Activated naive CD8-positive, alpha-beta T cell (primary cell): ENCODE results near the gene EML3.

ENCODE experiments used
- H3K27ac Mint-ChIP-seq: one replicate; pipeline ENCODE4 v1.8.0; 2021; ENCODE audit warnings: mixed read lengths
- H3K27me3 Mint-ChIP-seq: one replicate; pipeline ENCODE4 v1.8.0; 2021; ENCODE audit warnings: mixed read lengths
- H3K36me3 Mint-ChIP-seq: one replicate; pipeline ENCODE4 v1.8.0; 2021; ENCODE audit warnings: mixed read lengths
- H3K4me1 Mint-ChIP-seq: one replicate; pipeline ENCODE4 v1.8.0; 2021; ENCODE audit warnings: low read depth, mixed read lengths
- H3K4me3 Mint-ChIP-seq: one replicate; pipeline ENCODE4 v1.8.0; 2021; ENCODE audit warnings: mild to moderate bottlenecking, mixed read lengths
- H3K9me3 Mint-ChIP-seq: one replicate; pipeline ENCODE4 v1.8.0; 2021; ENCODE audit warnings: low read depth, mixed read lengths

The EML3 gene

GRCh38 chr11:62556875-62557631, 55.5 kb downstream of the EML3 start:
- Mint-ChIP-seq H3K36me3 (peaks cover 3% of the 10 kb centered on the region), H3K9me3 (no peaks in the 10 kb centered on the region), H3K4me1 (peaks cover 88% of the 10 kb centered on the region), H3K27ac (peak overlapping the region; percentile 92), H3K4me3 (peak overlapping the region; percentile 76), H3K27me3 (no peaks in the 10 kb centered on the region)

- Mint-ChIP-seq H3K27me3 (no peaks in the 10 kb centered on the region), H3K27ac (peak overlapping the region; percentile 92), H3K36me3 (peaks cover 3% of the 10 kb centered on the region), H3K4me1 (peaks cover 92% of the 10 kb centered on the region), H3K4me3 (peak overlapping the region; percentile 76), H3K9me3 (no peaks in the 10 kb centered on the region)
Measured at GRCh38 chr11:62556108-62556874, 56.3 kb downstream of the EML3 start.

- Mint-ChIP-seq H3K9me3 (no peaks in the 10 kb centered on the region), H3K4me1 (peaks cover 93% of the 10 kb centered on the region), H3K4me3 (peak overlapping the region; percentile 76), H3K36me3 (peaks cover 3% of the 10 kb centered on the region), H3K27ac (peak overlapping the region; percentile 92), H3K27me3 (no peaks in the 10 kb centered on the region)
Measured at GRCh38 chr11:62555464-62556107, 57.0 kb downstream of the EML3 start.

GRCh38 chr11:62554387-62555167, 58.0 kb downstream of the EML3 start:
- peak overlapping the region; percentile 35 for H3K4me3 Mint-ChIP-seq
- peaks cover 92% of the 10 kb centered on the region for H3K4me1 Mint-ChIP-seq
- H3K27me3 Mint-ChIP-seq: no peaks in the 10 kb centered on the region
- H3K36me3 Mint-ChIP-seq: peaks cover 3% of the 10 kb centered on the region
- peak overlapping the region; percentile 92 for H3K27ac Mint-ChIP-seq
- H3K9me3 Mint-ChIP-seq: no peaks in the 10 kb centered on the region

GRCh38 chr11:62553839-62554361, 58.7 kb downstream of the EML3 start:
- peaks cover 3% of the 10 kb centered on the region for H3K36me3 Mint-ChIP-seq
- no peaks in the 10 kb centered on the region for H3K9me3 Mint-ChIP-seq
- H3K27me3 Mint-ChIP-seq: no peaks in the 10 kb centered on the region
- H3K4me3 Mint-ChIP-seq: peak overlapping the region; percentile 59
- peak overlapping the region; percentile 92 for H3K27ac Mint-ChIP-seq
- peaks cover 86% of the 10 kb centered on the region for H3K4me1 Mint-ChIP-seq

GRCh38 chr11:62553080-62553838, 59.3 kb downstream of the EML3 start:
- no peaks in the 10 kb centered on the region for H3K9me3 Mint-ChIP-seq
- H3K4me3 Mint-ChIP-seq: peak overlapping the region; percentile 74
- peak overlapping the region; percentile 91 for H3K27ac Mint-ChIP-seq
- H3K4me1 Mint-ChIP-seq: peaks cover 83% of the 10 kb centered on the region
- no peaks in the 10 kb centered on the region for H3K27me3 Mint-ChIP-seq
- H3K36me3 Mint-ChIP-seq: peaks cover 3% of the 10 kb centered on the region

GRCh38 chr11:62552485-62553079, 60.0 kb downstream of the EML3 start:
- Mint-ChIP-seq H3K4me3 (peak overlapping the region; percentile 74), H3K27me3 (no peaks in the 10 kb centered on the region), H3K27ac (peak overlapping the region; percentile 91), H3K9me3 (no peaks in the 10 kb centered on the region), H3K36me3 (peaks cover 3% of the 10 kb centered on the region), H3K4me1 (peaks cover 83% of the 10 kb centered on the region)
